ENCODE measurements around the gene LFNG. TPM values are rescaled to one million over a fixed set of nuclear protein-coding genes. Genes with fewer than 3 reads are reported as not detected.

The LFNG gene
- total and polyA plus RNA-seq, 2 of the 13 experiments (the other 11 are each of a cell fraction or from before 2014, with no cell fraction given) = 0.44 to 1.5 TPM

DNA sequence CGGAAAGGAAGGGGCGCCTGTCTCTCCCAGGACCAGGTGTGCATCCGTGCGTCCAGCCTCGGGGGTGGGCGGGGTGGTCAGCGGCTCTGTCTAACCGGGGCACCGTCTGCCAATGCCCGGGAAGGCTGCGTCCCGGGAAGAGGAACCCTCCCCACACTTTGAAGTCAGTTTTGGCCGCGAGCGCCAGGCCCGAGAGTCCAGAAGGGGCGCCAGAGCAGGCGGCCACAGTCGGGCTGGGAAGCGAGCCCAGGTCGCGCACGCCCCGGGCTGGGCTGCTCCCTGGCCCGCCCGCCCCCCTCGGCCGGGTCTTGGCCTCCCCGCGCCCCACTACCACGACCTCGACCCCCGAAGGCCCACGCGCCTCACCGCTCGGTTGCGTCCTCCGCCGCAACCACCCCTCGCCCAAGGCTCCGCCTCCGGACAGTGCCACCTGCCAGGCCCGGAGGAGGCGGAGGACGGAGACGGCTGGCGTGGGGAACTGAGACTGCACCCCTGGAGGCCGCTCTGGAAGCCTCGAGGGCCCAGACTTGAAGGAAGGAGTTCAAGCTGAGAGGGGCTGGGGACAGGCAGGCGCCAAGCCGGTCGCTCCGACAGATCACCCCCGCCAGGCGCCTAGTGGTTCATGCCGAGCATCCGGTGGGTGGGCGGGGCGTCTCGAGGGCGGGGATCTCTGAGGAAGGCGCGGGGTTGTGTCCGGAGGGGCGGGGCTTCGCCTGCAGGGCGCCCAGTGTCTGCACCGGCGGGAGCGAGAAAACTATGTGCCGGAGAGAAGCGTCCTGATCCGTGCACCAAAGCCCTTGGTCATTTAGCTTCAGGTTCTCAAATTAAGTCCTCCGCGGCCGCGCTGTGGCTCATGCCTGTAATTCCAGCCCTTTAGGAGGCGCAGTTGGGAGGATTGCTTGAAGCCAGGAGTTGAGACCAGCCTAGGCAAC, 35.8 kb downstream of the LFNG start, which contains the start of gene BRAT1 (continued):
- TF ChIP-seq, protein P1, sequence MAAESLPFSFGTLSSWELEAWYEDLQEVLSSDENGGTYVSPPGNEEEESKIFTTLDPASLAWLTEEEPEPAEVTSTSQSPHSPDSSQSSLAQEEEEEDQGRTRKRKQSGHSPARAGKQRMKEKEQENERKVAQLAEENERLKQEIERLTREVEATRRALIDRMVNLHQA (CRISPR knock-in tag; IDR thresholded peaks at IDR 0.05) = no peak
- no peak for TF ChIP-seq ZSCAN31 (CRISPR knock-in tag; IDR thresholded peaks at IDR 0.05; ENCODE audit: low read depth)
- TF ChIP-seq, protein P2, sequence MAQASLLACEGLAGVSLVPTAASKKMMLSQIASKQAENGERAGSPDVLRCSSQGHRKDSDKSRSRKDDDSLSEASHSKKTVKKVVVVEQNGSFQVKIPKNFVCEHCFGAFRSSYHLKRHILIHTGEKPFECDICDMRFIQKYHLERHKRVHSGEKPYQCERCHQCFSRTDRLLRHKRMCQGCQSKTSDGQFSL (CRISPR knock-in tag; IDR thresholded peaks at IDR 0.05) = no peak
- TF ChIP-seq, protein P3, sequence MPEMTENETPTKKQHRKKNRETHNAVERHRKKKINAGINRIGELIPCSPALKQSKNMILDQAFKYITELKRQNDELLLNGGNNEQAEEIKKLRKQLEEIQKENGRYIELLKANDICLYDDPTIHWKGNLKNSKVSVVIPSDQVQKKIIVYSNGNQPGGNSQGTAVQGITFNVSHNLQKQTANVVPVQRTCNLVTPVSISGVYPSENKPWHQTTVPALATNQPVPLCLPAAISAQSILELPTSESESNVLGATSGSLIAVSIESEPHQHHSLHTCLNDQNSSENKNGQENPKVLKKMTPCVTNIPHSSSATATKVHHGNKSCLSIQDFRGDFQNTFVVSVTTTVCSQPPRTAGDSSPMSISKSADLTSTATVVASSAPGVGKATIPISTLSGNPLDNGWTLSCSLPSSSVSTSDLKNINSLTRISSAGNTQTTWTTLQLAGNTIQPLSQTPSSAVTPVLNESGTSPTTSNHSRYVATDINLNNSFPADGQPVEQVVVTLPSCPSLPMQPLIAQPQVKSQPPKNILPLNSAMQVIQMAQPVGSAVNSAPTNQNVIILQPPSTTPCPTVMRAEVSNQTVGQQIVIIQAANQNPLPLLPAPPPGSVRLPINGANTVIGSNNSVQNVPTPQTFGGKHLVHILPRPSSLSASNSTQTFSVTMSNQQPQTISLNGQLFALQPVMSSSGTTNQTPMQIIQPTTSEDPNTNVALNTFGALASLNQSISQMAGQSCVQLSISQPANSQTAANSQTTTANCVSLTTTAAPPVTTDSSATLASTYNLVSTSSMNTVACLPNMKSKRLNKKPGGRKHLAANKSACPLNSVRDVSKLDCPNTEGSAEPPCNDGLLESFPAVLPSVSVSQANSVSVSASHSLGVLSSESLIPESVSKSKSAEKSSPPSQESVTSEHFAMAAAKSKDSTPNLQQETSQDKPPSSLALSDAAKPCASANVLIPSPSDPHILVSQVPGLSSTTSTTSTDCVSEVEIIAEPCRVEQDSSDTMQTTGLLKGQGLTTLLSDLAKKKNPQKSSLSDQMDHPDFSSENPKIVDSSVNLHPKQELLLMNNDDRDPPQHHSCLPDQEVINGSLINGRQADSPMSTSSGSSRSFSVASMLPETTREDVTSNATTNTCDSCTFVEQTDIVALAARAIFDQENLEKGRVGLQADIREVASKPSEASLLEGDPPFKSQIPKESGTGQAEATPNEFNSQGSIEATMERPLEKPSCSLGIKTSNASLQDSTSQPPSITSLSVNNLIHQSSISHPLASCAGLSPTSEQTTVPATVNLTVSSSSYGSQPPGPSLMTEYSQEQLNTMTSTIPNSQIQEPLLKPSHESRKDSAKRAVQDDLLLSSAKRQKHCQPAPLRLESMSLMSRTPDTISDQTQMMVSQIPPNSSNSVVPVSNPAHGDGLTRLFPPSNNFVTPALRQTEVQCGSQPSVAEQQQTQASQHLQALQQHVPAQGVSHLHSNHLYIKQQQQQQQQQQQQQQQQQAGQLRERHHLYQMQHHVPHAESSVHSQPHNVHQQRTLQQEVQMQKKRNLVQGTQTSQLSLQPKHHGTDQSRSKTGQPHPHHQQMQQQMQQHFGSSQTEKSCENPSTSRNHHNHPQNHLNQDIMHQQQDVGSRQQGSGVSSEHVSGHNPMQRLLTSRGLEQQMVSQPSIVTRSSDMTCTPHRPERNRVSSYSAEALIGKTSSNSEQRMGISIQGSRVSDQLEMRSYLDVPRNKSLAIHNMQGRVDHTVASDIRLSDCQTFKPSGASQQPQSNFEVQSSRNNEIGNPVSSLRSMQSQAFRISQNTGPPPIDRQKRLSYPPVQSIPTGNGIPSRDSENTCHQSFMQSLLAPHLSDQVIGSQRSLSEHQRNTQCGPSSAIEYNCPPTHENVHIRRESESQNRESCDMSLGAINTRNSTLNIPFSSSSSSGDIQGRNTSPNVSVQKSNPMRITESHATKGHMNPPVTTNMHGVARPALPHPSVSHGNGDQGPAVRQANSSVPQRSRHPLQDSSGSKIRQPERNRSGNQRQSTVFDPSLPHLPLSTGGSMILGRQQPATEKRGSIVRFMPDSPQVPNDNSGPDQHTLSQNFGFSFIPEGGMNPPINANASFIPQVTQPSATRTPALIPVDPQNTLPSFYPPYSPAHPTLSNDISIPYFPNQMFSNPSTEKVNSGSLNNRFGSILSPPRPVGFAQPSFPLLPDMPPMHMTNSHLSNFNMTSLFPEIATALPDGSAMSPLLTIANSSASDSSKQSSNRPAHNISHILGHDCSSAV (CRISPR knock-in tag; IDR thresholded peaks at IDR 0.05; ENCODE audit: borderline replicate concordance) = no peak
- TF ChIP-seq, protein P4, sequence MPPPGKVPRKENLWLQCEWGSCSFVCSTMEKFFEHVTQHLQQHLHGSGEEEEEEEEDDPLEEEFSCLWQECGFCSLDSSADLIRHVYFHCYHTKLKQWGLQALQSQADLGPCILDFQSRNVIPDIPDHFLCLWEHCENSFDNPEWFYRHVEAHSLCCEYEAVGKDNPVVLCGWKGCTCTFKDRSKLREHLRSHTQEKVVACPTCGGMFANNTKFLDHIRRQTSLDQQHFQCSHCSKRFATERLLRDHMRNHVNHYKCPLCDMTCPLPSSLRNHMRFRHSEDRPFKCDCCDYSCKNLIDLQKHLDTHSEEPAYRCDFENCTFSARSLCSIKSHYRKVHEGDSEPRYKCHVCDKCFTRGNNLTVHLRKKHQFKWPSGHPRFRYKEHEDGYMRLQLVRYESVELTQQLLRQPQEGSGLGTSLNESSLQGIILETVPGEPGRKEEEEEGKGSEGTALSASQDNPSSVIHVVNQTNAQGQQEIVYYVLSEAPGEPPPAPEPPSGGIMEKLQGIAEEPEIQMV (CRISPR knock-in tag; IDR thresholded peaks at IDR 0.05; ENCODE audit: low read depth) = 0 out of 2 replicates have a peak, but pooled peaks have one; percentile 48
- TF ChIP-seq, protein P5, sequence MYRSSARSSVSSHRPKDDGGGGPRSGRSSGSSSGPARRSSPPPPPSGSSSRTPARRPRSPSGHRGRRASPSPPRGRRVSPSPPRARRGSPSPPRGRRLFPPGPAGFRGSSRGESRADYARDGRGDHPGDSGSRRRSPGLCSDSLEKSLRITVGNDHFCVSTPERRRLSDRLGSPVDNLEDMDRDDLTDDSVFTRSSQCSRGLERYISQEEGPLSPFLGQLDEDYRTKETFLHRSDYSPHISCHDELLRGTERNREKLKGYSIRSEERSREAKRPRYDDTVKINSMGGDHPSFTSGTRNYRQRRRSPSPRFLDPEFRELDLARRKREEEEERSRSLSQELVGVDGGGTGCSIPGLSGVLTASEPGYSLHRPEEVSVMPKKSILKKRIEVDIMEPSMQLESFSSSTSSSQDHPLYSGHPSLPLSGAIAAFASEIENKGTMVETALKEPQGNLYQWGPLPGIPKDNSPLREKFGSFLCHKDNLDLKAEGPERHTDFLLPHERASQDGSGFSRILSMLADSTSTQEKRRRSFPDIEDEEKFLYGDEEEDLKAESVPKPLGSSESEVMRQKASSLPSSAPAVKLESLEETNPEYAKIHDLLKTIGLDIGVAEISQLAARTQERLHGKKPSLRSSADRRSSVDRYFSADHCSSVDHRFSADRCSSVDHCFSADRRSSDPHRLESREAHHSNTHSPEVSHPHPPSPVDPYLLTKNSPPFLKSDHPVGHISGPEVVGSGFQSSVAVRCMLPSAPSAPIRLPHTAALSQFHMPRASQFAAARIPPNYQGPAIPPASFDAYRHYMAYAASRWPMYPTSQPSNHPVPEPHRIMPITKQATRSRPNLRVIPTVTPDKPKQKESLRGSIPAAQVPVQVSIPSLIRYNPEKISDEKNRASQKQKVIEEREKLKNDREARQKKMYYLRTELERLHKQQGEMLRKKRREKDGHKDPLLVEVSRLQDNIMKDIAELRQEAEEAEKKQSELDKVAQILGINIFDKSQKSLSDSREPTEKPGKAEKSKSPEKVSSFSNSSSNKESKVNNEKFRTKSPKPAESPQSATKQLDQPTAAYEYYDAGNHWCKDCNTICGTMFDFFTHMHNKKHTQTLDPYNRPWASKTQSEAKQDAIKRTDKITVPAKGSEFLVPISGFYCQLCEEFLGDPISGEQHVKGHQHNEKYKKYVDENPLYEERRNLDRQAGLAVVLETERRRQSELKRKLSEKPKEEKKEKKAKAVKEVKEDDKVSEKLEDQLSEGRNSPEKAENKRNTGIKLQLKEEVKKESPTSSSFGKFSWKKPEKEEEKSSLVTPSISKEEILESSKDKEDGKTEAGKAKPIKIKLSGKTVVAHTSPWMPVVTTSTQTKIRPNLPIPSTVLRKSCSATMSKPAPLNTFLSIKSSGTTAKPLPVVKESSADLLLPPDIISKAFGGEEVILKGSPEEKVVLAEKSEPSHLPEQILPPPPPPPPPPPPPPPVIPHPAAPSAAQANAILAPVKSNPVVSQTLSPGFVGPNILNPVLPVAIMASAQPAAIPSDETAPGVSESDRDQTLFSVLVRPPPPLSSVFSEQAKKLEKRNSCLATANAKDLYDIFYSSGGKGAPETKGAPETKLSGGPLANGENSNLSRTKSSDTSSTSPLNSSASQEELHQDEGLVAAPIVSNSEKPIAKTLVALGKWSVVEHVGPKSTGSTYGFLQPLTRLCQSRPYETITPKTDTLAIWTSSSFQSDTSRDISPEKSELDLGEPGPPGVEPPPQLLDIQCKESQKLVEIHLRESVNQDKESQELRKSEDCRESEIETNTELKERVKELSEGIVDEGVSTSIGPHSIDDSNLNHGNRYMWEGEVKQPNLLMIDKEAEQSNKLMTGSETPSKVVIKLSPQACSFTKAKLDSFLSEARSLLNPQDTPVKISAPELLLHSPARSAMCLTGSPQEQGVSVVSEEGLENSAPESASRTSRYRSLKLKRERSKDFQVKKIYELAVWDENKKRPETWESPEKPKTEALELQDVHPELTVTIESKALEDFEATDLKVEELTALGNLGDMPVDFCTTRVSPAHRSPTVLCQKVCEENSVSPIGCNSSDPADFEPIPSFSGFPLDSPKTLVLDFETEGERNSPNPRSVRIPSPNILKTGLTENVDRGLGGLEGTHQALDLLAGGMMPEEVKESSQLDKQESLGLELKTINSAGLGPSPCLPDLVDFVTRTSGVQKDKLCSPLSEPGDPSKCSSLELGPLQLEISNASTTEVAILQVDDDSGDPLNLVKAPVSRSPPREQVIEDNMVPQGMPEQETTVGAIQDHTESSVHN (CRISPR knock-in tag; IDR thresholded peaks at IDR 0.05) = peak; percentile 79; the same call in 1 of the 2 replicates
- no peak for TF ChIP-seq SMARCC2 (IDR thresholded peaks at IDR 0.05)
- TF ChIP-seq ZNF749 (CRISPR knock-in tag; IDR thresholded peaks at IDR 0.05; ENCODE audit: borderline replicate concordance) = no peak

All from HepG2 (cell line).